Duodenal mucosa (tissue), 2 donors: ENCODE results near the gene DCDC2C.

Source experiments
- H3K27ac ChIP-seq: one replicate; pipeline ENCODE4 v1.7.0; 2013; ENCODE audit warnings: low read depth, low read length
- H3K27me3 ChIP-seq, 2 donors: one replicate each; pipeline ENCODE4 v1.7.0; 2013; ENCODE audit warnings: low read length in 2 of 2, control low read depth in 1 of 2; ENCODE audit not compliant: insufficient read depth in 2 of 2, control insufficient read depth in 1 of 2
- H3K36me3 ChIP-seq, 2 donors: one replicate each; pipeline ENCODE4 v1.7.0; 2013; ENCODE audit warnings: low read length in 2 of 2, control low read depth in 1 of 2; ENCODE audit not compliant: insufficient read depth in 2 of 2, control insufficient read depth in 1 of 2
- H3K4me1 ChIP-seq, 2 donors: one replicate each; pipeline ENCODE4 v1.7.0; 2013; ENCODE audit warnings: low read length in 2 of 2, control low read depth in 1 of 2; ENCODE audit not compliant: insufficient read depth in 2 of 2, control insufficient read depth in 1 of 2
- H3K4me3 ChIP-seq, 2 donors: one replicate each; pipeline ENCODE4 v1.7.0; 2013; ENCODE audit warnings: low read length in 2 of 2, low read depth in 1 of 2
- H3K9ac ChIP-seq, 2 donors: one replicate each; pipeline ENCODE4 v1.7.0; 2013; ENCODE audit warnings: low read length in 2 of 2, low read depth in 1 of 2
- H3K9me3 ChIP-seq, 2 donors: one replicate each; pipeline ENCODE4 v1.7.0; 2013; ENCODE audit warnings: low read length in 2 of 2, control low read depth in 1 of 2; ENCODE audit not compliant: control insufficient read depth in 1 of 2

DCDC2C gene

GRCh38 chr2:3741867-3742602, 38.7 kb downstream of the DCDC2C start:
- Histone ChIP-seq H3K27ac (no peak overlapping the region), H3K9ac (no peak overlapping the region), H3K4me3 (no peak overlapping the region), H3K9me3 (no peaks in the 10 kb centered on the region), H3K27me3 (no peaks in the 10 kb centered on the region), H3K4me1 (no peaks in the 10 kb centered on the region), H3K36me3 (no peaks in the 10 kb centered on the region)

GRCh38 chr2:3742743-3743508, 39.6 kb downstream of the DCDC2C start:
- Histone ChIP-seq H3K27ac (no peak overlapping the region), H3K4me1 (no peaks in the 10 kb centered on the region), H3K9me3 (no peaks in the 10 kb centered on the region), H3K4me3 (no peak overlapping the region), H3K9ac (no peak overlapping the region), H3K36me3 (no peaks in the 10 kb centered on the region), H3K27me3 (no peaks in the 10 kb centered on the region)

GRCh38 chr2:3743951-3744555, 40.7 kb downstream of the DCDC2C start:
- H3K27ac ChIP-seq, result no peak overlapping the region
- H3K9ac ChIP-seq, result no peak overlapping the region
- no peaks in the 10 kb centered on the region for H3K27me3 ChIP-seq
- no peak overlapping the region for H3K4me3 ChIP-seq
- no peaks in the 10 kb centered on the region for H3K9me3 ChIP-seq
- no peaks in the 10 kb centered on the region for H3K36me3 ChIP-seq
- no peaks in the 10 kb centered on the region for H3K4me1 ChIP-seq

- Histone ChIP-seq H3K27ac (no peak overlapping the region), H3K9me3 (no peaks in the 10 kb centered on the region), H3K4me1 (no peaks in the 10 kb centered on the region), H3K9ac (no peak overlapping the region), H3K4me3 (no peak overlapping the region), H3K27me3 (no peaks in the 10 kb centered on the region), H3K36me3 (no peaks in the 10 kb centered on the region)
Observed at GRCh38 chr2:3745920-3746319, 42.5 kb downstream of the DCDC2C start.

GRCh38 chr2:3747032-3747654, 43.8 kb downstream of the DCDC2C start:
- Histone ChIP-seq H3K4me1 (no peaks in the 10 kb centered on the region), H3K9me3 (no peaks in the 10 kb centered on the region), H3K9ac (no peak overlapping the region), H3K27ac (no peak overlapping the region), H3K27me3 (no peaks in the 10 kb centered on the region), H3K4me3 (no peak overlapping the region), H3K36me3 (no peaks in the 10 kb centered on the region)

GRCh38 chr2:3747826-3748225, 44.5 kb downstream of the DCDC2C start:
- Histone ChIP-seq H3K36me3 (no peaks in the 10 kb centered on the region), H3K27me3 (no peaks in the 10 kb centered on the region), H3K4me3 (no peak overlapping the region), H3K27ac (no peak overlapping the region), H3K9me3 (no peaks in the 10 kb centered on the region), H3K9ac (no peak overlapping the region), H3K4me1 (no peaks in the 10 kb centered on the region)

- no peak overlapping the region for H3K9ac ChIP-seq
- H3K27ac ChIP-seq, result no peak overlapping the region
- no peaks in the 10 kb centered on the region for H3K4me1 ChIP-seq
- no peaks in the 10 kb centered on the region for H3K9me3 ChIP-seq
- no peak overlapping the region for H3K4me3 ChIP-seq
- no peaks in the 10 kb centered on the region for H3K27me3 ChIP-seq
- H3K36me3 ChIP-seq, result no peaks in the 10 kb centered on the region
Observed at GRCh38 chr2:3749201-3749600, 45.8 kb downstream of the DCDC2C start.

GRCh38 chr2:3751251-3751650, 47.9 kb downstream of the DCDC2C start:
- H3K4me3 ChIP-seq, result no peak overlapping the region
- H3K9ac ChIP-seq, result no peak overlapping the region
- H3K27ac ChIP-seq, result no peak overlapping the region
- H3K36me3 ChIP-seq, result no peaks in the 10 kb centered on the region
- peaks cover 9% of the 10 kb centered on the region in 2 donors for H3K9me3 ChIP-seq
- no peaks in the 10 kb centered on the region for H3K27me3 ChIP-seq
- H3K4me1 ChIP-seq, result no peaks in the 10 kb centered on the region

- no peak overlapping the region for H3K27ac ChIP-seq
- no peak overlapping the region for H3K9ac ChIP-seq
- peaks cover 9% of the 10 kb centered on the region in 2 donors for H3K9me3 ChIP-seq
- no peaks in the 10 kb centered on the region for H3K4me1 ChIP-seq
- H3K4me3 ChIP-seq, result no peak overlapping the region
- no peaks in the 10 kb centered on the region for H3K27me3 ChIP-seq
- H3K36me3 ChIP-seq, result no peaks in the 10 kb centered on the region
Observed at GRCh38 chr2:3751806-3752205, 48.4 kb downstream of the DCDC2C start.

- no peaks in the 10 kb centered on the region for H3K4me1 ChIP-seq
- no peaks in the 10 kb centered on the region for H3K36me3 ChIP-seq
- H3K27ac ChIP-seq, result no peak overlapping the region
- H3K9ac ChIP-seq, result no peak overlapping the region
- H3K9me3 ChIP-seq, result peaks cover 9% of the 10 kb centered on the region in 2 donors
- no peaks in the 10 kb centered on the region for H3K27me3 ChIP-seq
- H3K4me3 ChIP-seq, result no peak overlapping the region
Observed at GRCh38 chr2:3752376-3752775, 49.0 kb downstream of the DCDC2C start.
